SH-SY5Y (cell line): ENCODE measurements around the gene CD151.

Source experiments
- GATA2 ChIP-seq: IDR thresholded peaks from 2 replicates; pipeline ENCODE4 v1.6.1; 2011; ENCODE audit warnings: mild to moderate bottlenecking, low read depth, low read length
- GATA3 ChIP-seq: IDR thresholded peaks from 2 replicates; pipeline ENCODE4 v1.6.1; 2011; ENCODE audit warnings: low read depth, mild to moderate bottlenecking, low read length, moderate library complexity

The CD151 gene

DNA sequence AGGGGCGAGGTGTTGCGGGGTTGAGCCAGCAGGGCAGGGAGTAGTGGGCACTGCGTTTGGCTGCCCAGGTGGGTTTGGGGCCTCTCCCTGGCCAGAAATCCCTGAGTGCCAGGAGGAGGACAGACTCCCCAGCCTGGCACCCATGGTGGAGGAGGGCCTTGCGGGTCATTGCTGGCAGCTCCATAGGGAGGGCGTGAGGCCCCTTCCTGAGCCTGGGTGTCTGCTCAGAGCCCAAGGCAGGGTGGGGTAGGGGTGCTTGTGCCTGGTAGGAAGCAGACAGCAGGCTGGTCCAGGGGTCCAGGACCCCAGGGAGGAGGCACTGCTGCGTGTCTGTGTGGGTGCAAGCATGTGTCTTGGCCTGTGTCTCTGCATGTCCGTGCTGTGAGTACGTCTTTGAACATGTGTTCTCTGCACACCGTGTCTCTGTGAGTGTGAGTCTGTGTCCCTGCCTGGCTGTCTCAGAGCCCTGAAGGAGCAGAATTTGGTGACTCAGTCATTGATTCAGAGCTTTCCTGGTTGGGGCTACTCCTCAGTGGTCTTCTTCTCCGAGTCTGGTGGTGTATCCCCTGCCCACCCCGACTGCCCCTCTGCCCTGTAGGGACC is 13.8 kb downstream of the CD151 start:
- TF ChIP-seq GATA3 (no peak), GATA2 (no peak)

DNA sequence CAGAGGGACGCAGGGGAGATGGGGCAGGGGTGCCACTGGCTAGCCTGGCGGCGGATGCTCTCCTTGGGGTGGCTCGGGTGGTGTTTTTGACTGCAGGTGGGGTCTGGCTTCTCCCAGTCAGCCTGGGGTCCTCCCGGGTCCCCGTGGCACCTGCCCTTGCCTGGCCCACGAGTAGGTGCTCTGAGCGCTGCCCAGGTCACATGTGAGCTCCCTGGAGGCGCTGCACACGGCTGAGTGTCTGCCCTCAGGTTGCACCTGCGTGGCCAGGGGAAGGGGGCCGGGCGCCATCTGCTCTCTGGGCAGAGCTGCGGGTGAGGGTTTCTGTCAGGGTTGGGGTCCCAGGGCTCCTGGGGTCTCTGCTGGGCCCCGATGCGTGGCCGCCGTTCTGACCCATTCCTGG is 15.1 kb downstream of the CD151 start:
- TF ChIP-seq GATA3 (no peak), GATA2 (no peak)

DNA sequence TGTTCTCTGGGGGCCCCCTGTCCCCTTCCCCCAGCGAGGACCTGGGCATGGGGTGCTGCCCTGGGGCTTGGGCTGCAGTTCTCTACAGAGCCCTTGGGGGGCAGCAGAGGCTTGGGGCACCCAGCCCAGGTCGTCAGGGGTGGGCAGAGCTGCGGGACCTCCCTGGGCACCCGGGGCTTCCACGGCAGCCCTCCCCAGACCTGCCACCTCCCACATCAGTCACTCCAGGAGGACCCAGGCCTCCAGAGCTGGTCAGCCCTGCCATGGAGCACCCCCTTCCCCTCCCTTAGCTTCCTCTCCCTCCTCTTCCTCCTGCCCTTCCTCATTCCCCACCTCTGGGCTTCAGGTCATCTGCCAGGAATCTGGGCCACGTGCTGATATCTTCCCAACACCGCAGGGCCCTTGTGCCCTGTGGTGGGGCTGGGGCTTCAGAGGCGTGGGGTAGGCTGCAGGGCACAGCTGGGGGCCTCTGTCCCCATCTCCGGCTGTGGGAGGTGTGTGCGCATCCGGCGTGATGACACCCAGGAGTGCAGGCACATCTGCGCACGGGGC is 15.7 kb downstream of the CD151 start:
- TF ChIP-seq GATA2 (no peak), GATA3 (no peak)

DNA sequence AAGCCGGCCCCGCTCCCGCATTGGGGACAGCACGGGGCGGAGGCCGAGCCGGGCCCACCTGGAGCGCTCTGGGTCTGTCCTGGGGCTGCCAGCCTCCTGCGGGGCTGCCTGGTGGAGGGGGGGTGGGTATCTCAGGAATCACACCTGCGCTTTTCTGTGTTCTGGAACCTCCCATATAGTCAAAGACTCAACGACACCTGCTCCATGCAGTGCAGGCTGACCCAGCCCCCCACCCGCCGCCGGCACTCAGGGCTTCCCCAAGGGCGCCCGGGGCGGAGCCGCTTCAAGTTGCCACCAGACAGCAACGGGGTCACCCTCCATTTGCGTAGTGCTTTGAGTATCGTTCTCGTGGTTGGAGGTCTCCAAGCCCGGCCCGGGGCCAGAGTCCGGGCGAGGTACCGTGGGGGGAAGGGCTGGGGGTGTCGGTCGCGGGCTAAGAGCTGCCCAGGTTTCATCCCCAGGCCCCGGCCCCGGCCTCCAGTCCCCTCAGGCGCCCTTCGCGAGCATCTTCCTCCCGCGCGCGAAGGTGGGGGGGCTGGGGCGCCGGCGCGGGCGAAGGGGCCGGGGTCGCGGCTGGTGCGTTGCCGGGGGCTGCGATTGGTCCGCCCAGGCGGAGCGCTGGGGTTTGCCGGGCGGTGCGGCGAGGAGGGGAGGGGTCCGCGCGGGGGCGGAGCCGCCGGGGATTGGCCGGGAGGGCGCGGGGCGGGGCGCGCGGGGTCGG is 16.5 kb downstream of the CD151 start:
- TF ChIP-seq GATA2 (no peak), GATA3 (no peak)

DNA sequence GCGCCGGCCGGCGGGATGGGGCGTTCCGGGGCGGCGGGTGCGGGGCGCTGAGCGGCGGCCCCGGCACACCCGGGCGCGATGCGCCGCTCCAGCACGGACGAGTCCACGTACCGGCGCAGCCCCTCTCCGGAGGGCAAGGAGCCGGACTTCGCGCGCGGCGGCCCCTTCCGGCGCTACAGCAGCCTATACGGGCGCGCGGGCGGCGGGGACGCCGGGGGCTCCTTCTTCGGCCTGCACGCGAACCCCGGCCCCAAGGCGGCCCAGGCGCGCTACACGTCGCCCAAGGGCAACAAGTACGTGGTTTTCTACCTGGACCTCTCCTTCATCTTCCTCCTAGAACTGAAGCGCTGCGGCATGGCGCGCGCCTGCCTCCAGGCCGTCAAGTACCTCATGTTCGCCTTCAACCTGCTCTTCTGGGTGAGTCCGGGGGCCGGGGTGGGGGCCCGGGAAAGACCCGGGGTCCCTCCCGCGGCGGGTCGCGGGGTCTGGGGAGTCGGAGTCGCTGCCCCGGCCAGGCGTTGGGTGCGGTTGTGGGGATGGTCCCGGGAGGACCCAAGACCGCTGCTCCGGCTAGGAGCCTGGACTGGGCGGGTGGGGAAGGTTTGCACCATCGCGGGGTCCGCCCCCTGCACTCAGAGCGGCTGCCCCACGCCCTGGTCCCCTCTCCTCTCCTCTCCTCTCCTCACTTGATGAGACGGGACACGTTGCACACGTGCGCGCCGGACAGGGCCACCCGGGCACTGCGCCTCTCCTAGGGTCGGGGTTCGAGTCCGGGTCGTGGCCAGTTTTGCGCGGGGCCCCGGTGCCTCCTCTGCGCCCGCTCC is 17.4 kb downstream of the CD151 start:
- TF ChIP-seq GATA2 (no peak), GATA3 (no peak)

DNA sequence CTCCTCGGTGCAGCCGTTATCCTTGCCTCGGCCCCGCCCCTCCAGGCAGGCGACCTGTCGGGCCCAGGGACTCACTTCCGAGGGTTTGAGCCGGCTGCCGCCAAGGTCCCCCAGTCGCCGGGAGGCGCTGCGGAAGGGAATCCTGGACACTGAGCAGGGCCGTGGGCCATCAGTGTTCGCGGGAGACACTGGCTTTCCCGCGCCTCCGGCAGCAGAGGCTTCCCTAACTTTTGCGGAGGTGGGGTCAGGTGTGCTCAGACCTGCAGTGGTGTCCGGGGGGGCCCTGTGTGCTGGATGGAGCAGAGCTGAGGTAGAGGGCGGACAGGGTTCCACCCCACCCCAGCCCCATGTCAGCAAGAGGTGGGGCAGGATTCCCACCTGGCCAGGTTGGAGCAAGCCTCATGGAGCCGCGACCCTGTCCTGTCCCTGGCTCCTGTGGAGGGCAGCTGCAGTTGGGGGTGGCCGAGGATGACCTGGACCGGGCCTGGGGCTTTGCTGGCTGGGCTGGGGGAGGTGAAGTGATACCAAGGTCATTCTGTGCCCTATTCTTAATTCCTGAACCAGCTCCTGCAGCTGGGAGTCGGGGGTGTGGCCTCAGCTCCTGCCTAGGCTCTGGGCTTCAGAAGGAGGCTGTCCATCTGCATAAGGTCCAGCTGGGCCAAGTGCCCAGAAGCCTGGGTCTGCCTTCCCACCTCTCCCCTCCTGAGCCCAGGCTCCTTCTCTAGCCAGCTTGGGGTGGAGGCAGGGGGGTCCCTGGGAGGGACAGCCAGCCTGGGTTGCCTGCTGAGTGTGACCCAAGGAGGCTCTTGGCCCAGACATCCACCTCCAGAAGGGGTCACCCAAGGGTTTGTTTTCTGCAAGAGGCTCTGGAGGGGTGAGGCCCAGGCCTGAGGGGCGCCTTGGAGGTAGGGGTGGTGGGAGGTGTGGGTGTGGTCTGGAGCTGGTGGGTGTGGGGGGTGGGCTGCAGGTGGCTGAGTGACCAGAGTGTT is 18.3 kb downstream of the CD151 start:
- TF ChIP-seq GATA2: no peak
- no peak for TF ChIP-seq GATA3

DNA sequence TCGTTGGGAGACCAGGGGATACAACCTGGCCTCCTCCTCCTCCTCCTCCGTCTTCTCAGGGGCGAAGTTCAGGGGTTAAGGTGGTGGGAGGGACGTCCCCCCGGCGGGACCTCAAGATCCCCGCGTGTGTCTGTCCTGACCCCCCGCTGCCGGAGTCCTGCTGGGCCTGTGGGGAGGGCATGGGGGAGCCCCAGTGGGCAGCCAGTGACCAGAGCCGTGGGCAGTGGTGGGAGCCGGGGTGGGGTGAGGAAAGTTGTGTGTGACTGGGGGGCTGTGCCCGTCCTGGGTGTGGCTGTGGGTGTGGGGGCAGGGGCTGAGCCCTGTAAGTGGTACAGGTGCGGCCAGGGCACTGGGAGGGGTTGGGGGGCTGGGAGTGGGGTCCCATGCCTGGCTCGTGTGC is 20.0 kb downstream of the CD151 start:
- TF ChIP-seq GATA2 (no peak), GATA3 (no peak)

DNA sequence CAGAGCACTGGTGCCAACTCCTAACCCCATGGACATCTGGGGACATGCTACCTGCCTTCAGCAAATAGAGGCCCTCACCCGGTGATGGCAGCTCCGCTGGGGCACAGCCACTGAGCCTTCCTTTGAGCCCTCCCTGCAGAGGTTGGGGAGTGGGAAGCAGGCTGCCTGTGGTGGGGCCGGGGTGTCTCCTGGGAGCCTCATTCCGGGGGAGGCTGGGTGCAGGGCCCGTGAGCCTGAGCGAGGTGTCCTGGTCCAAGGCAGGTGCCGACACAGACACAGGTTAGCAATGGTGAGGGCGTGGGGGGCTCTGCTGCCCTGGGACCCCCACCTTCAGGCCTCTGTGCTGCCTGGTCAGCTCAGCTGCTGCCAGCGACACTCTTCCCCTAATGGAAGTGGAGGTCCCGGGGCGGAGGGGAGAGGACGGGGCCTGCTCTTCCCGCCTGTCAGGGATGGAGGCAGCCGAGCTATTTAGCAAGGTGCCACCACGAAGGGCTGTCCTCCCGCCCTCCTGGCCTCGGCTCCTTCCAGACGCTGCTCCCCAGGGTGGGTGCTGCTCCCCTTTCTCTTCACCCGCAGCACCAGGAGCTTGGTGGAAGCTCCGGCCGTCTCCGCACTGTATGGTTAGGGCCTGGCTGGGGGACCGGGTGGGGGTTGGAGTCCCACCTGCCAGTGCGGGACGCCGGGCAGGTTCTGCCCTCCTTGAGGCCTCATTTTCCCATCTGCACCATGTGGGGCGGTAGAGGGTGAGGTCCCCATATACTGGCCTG is 21.1 kb downstream of the CD151 start:
- TF ChIP-seq GATA3 (no peak), GATA2 (no peak)

DNA sequence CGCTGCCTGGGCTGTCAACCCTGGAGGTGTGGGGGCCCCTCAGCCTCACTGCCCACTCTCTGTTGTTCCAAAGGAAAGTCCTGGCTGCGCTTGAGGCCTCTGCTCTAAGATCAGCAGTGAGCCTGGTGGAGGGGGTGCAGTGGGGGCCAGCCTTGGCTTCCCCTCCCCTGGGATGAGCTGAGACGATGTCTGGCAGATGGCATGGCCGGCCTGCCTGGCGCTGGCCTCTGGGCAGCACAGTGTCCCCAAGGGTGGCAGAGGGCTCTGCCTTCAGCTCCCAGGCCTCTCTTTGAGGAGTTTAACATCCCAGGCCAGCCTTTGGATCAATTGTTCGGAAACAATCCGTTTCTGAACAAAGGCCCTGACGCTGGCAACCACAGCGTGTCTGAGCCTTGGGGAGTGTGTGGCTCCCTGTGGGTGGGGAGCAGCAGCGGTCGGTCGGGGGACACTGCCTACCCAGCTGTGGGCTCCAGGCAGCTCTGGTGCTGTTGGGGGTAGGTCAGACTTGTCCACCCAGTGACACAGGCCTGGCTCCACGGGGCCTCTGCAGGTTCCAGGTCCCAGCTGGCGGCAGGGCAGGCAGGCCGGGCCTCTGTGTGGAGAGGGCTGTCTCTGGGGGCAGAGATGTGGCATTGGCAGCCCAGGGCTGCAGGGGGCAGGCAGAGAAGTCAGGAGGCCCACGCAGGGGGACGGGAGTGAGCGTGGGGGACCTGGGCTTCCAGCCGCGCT is 22.0 kb downstream of the CD151 start:
- TF ChIP-seq GATA3: no peak
- no peak for TF ChIP-seq GATA2

DNA sequence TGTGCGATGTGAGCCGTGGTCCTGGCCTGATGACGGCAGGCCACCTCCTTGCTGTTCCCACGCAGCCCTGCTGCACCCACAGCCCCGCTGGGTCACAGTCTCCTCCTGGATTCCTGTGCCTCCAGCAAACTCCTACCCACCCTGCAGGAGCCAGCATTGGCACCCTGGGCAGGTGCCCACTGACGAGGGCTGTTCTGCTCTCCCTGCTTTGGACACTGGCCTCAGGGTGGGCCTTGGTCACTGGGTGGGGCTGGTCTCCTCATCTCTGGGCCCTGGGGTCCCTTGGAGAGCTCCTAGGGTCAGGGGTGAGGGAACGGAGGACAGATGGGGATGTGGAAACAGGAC is 22.6 kb downstream of the CD151 start:
- TF ChIP-seq GATA2: no peak
- no peak for TF ChIP-seq GATA3

DNA sequence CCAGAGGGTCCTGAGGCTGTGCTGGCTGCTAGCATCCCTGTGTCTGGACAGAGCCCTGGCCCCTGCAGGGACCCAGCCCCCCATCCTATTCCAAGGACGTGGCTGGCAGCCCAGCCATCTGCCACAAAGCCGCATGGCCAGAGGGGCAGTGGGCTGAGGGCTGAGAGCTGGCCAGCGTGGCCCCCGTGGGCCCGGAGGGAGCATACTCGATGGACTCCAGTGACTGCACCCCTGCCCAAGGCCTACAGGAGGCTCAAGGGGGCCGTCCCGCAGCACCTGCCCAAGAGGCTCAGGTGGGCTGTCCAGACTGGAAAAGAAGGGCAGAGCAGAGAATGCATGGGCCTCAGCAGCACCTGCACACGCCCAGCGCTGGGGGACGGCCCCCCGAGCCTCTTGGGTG is 23.0 kb downstream of the CD151 start:
- TF ChIP-seq GATA2 (no peak), GATA3 (no peak)

DNA sequence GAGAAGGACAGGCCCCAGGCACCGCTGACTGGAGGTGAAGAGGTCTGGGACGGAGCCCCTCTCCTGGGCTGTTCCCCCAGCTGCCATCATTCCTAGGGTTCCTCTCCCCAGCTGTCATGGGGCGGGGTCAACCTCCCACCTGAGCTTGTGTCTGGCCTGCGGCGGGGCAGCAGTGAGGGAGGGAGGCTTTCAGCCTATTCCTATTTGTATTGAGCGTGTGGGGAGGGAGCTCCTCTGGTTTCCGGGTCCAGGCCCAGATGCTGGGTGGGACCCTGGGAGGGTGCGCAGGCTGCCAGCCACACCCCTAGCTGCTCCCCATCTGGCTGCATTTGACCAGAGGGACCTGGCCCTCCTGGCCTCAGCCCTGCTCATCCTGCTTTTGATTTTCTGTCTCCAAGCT is 23.6 kb downstream of the CD151 start:
- TF ChIP-seq GATA2 (no peak), GATA3 (no peak)
